Right atrium auricular region (tissue), 2 donors: ENCODE results near the gene CCDC32. TPM values are rescaled to one million over a fixed set of nuclear protein-coding genes. Genes with fewer than 3 reads are reported as not detected.

Source experiments
- DNase-seq: peaks from one replicate; pipeline ENCODE4 v3.0.0-alpha.2; 2019; ENCODE audit warnings: low spot score
- H3K27ac ChIP-seq, 2 donors: fragments of 200-600 bp; sonication (generic); 1 replicate in 1 of 2; 2 replicates in 1 of 2; pipeline ENCODE4 v1.5.1; 2016 to 2019
- H3K27me3 ChIP-seq, 2 donors: fragments of 200-600 bp; sonication (generic); one replicate each; pipeline versions ENCODE4 v1.5.1 to v1.6.0; 2017 to 2019
- H3K36me3 ChIP-seq: fragments of 200-600 bp; sonication (generic); one replicate; pipeline ENCODE4 v1.5.1; 2016
- H3K4me1 ChIP-seq, 2 donors: fragments of 200-600 bp; sonication (generic); one replicate each; pipeline versions ENCODE4 v1.5.1 to v1.6.0; 2017 to 2019
- H3K4me3 ChIP-seq, 2 donors: fragments of 200-600 bp; sonication (generic); 1 replicate in 1 of 2; 2 replicates in 1 of 2; pipeline ENCODE4 v1.5.1; 2017 to 2019; ENCODE audit warnings: mild to moderate bottlenecking in 1 of 2, moderate library complexity in 1 of 2
- H3K9me3 ChIP-seq, 2 donors: fragments of 200-600 bp; sonication (generic); one replicate each; pipeline ENCODE4 v1.5.1; 2019
- CTCF ChIP-seq, 2 donors: fragments of 200-600 bp; sonication (generic); IDR thresholded peaks; one replicate each; pipeline ENCODE4 v1.5.1; 2019; ENCODE audit warnings: antibody characterized with exemption in 2 of 2
- total RNA-seq, 2 donors: library from RNA; depleted of rRNA; stranded (reverse); fragments of >200 nt; gene quantifications; one replicate each; pipeline ENCODE4 v1.1.0, GENCODE V29; 2016

CCDC32 gene
- total RNA-seq, 2 donors from 2014 or later, result 18.7 to 30.2 TPM

- no peak for TF ChIP-seq CTCF (IDR thresholded peaks at IDR 0.05)
- no peaks in the 10 kb centered on the region for H3K4me1 ChIP-seq
- no peaks in the 10 kb centered on the region for H3K27me3 ChIP-seq
- H3K36me3 ChIP-seq, result no peaks in the 10 kb centered on the region
- H3K27ac ChIP-seq, result no peak overlapping the region
- H3K9me3 ChIP-seq, result no peaks in the 10 kb centered on the region
- H3K4me3 ChIP-seq, result no peak overlapping the region
- DNase-seq, result no peak
Measured at GRCh38 chr15:40543082-40543481, 21.8 kb downstream of the CCDC32 start.

DNA sequence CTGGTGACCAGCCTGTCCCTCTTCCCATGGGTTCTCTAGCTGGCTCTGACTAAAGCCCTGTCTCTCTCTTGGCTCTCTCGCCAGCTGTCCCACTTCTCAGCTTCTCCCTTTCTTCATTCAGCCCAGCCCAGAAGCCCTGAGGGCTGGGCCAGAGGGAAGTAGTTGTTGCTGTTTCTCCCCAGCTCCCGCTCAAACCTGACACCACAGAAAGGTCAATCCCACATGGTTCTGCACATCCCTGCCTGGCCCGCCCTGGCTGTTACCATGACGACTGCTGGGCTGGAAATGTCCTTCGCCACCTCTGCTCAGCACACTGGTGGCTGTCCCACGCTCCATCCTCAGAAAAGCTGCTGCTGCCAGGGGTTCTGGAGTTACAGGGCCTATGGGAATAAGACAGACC is 25.9 kb downstream of the CCDC32 start:
- no peaks in the 10 kb centered on the region for H3K27me3 ChIP-seq
- no peaks in the 10 kb centered on the region for H3K9me3 ChIP-seq
- no peak overlapping the region for H3K4me3 ChIP-seq
- H3K27ac ChIP-seq, result no peak overlapping the region
- no peaks in the 10 kb centered on the region for H3K4me1 ChIP-seq
- DNase-seq, result no peak
- H3K36me3 ChIP-seq, result no peaks in the 10 kb centered on the region
- no peak for TF ChIP-seq CTCF (IDR thresholded peaks at IDR 0.05)

DNA sequence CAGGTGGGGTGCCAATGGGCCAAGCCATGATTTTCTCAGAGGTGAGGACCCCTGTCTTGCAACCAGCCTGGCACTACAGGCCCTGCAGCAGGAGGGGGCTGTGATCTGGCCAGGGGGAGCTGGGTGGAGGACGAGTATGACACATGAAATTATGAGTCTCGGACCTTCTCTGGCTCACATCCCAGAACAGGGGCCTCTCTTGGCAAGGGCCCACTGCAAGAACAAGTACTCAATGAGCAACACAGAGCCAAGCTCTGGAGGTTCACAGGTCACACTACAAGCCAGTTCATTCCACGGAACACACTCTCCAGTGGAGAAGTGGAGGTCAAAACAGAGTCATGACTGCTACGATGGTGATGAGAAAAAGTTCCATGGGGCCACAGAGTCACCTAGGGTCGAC is 28.3 kb downstream of the CCDC32 start:
- Histone ChIP-seq H3K36me3 (no peaks in the 10 kb centered on the region), H3K27me3 (no peaks in the 10 kb centered on the region), H3K9me3 (no peaks in the 10 kb centered on the region), H3K27ac (peak overlapping the region in 1 of 2 donors; percentile 12), H3K4me1 (no peaks in the 10 kb centered on the region), H3K4me3 (no peak overlapping the region)
- no peak for TF ChIP-seq CTCF (IDR thresholded peaks at IDR 0.05)
- no peak for DNase-seq

DNA sequence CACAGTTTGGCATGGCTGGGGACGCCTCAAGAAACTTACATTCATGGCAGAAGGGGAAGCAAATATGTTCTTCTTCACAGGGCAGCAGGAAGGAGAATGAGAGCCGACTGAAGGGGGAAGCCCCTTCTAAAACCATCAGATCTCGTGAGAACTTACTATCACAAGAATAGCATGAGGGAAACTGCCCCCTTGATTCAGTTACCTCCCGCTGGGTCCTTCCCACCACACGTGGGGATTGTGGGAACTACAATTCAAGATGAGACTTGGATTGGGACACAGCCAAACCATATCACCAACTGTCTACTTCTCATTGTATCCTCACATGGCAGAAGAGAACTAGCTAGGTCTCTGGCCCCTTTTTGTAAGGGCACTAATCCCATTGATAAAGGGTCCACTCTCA is 30.5 kb downstream of the CCDC32 start:
- Histone ChIP-seq H3K9me3 (no peaks in the 10 kb centered on the region), H3K27ac (no peak overlapping the region), H3K4me1 (no peaks in the 10 kb centered on the region), H3K4me3 (no peak overlapping the region), H3K27me3 (no peaks in the 10 kb centered on the region), H3K36me3 (no peaks in the 10 kb centered on the region)
- DNase-seq, result no peak
- TF ChIP-seq CTCF (IDR thresholded peaks at IDR 0.05), result no peak

GRCh38 chr15:40533763-40534364 is 31.0 kb downstream of the CCDC32 start:
- no peaks in the 10 kb centered on the region for H3K9me3 ChIP-seq
- H3K27me3 ChIP-seq, result no peaks in the 10 kb centered on the region
- no peaks in the 10 kb centered on the region for H3K36me3 ChIP-seq
- no peaks in the 10 kb centered on the region for H3K4me1 ChIP-seq
- no peak overlapping the region for H3K27ac ChIP-seq
- no peak overlapping the region for H3K4me3 ChIP-seq
- no peak for DNase-seq
- no peak for TF ChIP-seq CTCF (IDR thresholded peaks at IDR 0.05)

- no peak for TF ChIP-seq CTCF (IDR thresholded peaks at IDR 0.05)
- Histone ChIP-seq H3K27me3 (no peaks in the 10 kb centered on the region), H3K27ac (no peak overlapping the region), H3K4me3 (no peak overlapping the region), H3K9me3 (no peaks in the 10 kb centered on the region), H3K4me1 (no peaks in the 10 kb centered on the region), H3K36me3 (no peaks in the 10 kb centered on the region)
- DNase-seq, result no peak
Measured at GRCh38 chr15:40528801-40529200, 36.0 kb downstream of the CCDC32 start.
